Natural killer cell treated with Interleukin-12 subunit alpha and Interleukin-12 subunit beta and Interleukin-15 and Interleukin-18, amount 100 ng/mL, for 72 hours (primary cell): ENCODE measurements around the gene LYRM2. TPM values are rescaled to one million over a fixed set of nuclear protein-coding genes. Genes with fewer than 3 reads are reported as not detected.

Experiments
- total RNA-seq, 2 donors: library from RNA; stranded (reverse); gene quantifications; one replicate each; pipeline ENCODE4 v1.2.3, GENCODE V29; 2022

Gene LYRM2
- total RNA-seq, 2 donors from 2014 or later: 25.4 to 29.5 TPM

Other genes with a start within 250 kb of the LYRM2 start
- gene RRAGD, start 226.5 kb downstream of the LYRM2 start, total RNA-seq: 1 to 10 TPM in 1 of 2 donors, under 1 TPM in 1; 0.98 to 1.3 TPM
- gene ANKRD6, start 205.6 kb downstream of the LYRM2 start, total RNA-seq: 1 to 10 TPM; 1.6 to 3.2 TPM
- 100 to 1,000 TPM in 1 of 2 donors, 10 to 100 TPM in 1; 47.3 to 102 TPM for gene MDN1, start 181.0 kb upstream of the LYRM2 start, total RNA-seq
- 10 to 100 TPM; 20.3 to 33.1 TPM for gene CASP8AP2, start 191.1 kb upstream of the LYRM2 start, total RNA-seq